ENCODE measurements around the gene CAPZB.

The CAPZB gene

DNA sequence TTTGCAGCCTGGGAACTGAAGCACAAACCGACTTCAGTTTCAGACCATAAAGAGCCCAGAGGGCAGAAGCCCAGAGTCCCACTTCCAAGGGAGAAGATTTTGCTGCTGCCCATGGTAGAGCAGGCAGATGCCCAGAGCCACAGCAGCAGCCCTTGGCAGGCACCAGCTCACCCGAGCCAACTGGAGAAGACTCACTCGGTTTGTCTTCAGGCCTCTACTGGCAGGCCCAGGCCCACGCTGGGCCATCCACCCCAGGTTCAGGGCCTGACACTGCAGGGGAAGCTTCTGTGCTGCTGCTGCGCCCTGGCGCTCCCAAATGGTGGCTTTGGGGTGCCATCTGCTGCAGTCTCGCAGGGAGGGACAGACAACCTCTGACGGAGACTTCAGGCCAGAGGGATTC is 139.9 kb downstream of the CAPZB start:
- no peak for DNase-seq (ENCODE audit: low read depth)

DNA sequence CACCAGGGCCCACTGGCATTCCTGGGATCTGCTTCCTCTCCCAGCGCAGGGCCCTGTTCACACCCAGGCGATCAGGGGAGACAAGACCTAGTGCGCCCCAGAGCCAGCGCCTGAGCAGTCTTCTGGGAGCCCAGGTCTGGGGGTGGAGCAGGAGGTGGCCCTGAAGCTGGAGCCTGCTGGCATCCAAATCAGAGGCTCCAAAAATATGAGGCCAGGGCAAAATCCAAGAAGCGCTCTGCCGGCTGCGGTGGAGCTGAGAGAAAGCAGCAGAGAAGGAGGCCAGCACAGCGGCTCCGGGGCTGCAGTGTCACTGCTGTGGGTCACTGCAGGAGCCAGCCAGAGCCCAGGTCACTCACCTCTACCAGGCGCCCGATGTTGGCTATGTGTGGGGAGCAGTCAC is 140.5 kb downstream of the CAPZB start:
- DNase-seq (ENCODE audit: low read depth) = no peak

DNA sequence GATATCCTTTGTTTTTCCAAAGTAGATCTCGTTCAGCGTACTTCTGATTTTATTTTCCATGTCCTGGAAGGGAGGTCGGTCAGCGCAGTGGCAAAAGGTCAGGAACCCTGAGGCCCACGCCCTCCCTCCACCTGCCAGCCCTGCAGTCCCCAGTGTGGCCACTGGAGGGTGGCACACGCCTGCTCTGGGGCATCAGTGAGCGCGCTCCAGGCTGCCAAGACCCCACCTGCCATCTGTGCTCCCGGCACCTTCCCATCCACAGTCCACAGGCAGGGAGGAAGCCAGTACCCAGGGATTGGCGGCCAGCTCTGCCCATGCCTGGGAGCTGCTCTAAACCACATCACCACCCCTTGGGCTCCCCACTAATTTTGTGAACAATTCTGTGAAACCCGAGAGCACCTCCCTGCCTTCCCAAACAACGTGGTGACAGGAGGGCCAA is 140.9 kb downstream of the CAPZB start:
- peak; percentile 41 for DNase-seq (ENCODE audit: low read depth)

DNA sequence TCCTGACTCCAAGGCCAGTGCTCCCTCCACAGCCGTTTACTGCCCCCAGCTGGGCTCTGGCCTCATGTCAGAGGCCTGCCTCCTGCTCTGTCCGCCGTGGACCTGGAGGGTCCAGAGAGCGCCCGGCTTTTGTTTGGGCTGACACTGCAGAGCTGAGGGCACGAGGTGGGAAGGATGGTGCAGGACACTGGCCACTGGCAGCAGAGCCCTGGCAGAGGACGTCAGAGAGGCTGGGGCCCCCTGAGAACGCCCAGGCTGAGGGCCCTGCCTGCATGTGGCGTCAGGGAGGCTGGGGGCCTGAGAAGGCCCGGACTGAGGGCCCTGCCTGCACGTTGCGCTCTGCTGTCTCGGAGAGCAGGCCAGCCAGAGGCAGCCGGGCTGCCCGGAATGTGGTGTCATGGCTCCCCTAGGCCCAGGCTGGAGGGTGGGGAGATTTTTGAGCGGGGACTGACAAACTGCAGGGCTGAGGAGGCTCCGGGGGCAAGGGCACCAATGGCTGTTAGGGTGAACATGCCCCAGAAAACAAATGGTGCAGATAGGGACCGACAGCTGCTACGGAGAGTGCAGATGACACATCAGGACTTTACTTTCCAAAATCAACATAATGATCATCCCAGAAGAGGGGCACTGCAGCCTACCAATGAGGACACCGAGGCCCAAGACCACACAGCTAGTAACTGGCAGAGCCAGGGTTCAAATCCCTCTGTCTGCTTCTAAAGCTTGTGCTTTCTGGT is 141.6 kb downstream of the CAPZB start:
- no peak for DNase-seq (ENCODE audit: low read depth)

DNA sequence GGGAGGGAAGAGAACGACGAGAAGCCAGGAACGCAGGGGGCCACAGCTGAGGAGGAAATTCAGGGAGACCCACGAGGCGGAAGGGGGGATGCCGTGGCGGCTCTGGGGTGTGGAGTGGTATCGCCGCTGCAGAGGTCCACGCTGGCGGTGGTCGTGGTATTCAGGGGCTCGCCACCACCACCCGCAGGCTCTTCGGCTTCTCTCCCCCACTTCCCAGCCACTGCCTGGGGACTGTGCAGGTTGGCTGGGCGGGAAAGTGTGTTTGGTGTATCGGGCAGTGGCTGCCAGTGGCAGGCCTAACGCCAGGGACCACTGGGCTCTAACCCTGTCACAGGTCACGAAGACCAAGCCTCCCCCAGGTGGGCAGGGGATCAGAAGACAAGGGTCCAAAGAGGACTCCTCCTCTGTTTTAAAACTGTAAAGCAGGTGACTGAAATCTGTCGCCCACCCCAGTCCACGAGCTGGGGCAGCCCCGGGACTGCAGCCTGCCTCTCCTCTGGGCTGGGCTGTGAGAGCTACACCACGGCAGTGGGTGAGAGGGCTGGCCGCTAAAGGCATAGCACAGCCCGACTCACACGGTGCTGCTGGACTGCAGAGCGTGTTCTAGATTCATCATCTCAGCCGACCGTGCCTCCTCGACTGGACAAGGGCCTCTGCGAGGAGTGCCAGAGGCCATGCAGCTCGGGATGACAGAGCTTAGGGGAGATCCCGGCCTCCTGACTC is 142.3 kb downstream of the CAPZB start:
- DNase-seq (ENCODE audit: low read depth) = no peak

DNA sequence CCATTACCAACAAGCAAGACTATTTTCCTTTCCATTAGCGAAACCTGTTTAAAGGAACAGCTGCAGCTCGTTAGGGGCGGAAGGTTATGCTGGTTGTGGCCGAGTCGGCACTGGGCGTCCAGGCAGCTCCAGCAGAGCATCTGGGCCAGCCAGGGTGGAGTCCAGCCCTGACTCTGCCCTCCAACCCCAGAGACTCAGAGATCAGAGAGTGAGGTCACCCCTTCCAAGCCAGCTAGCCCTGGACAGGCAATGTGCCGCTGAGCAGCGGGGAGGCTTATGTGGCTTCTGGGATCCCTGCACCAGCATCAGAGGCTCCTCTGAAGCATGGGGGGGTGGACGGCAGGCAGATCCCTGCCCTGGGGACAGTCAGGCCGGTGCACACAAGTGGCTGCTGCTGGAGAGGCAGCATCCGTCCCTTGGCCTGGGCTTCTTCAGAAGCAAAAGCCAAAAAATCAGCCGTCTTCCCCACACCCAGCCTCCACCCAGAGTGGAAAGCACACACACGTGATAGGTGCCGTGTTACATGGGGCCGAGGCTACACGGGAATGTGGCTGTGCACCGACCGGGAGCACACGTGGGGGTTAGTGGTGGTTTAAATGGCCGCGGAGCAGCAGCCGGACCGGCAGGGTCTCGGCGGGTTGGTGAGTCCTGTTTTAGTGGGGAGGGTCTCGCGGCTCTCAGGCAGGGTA is 143.1 kb downstream of the CAPZB start:
- no peak for DNase-seq (ENCODE audit: low read depth)

DNA sequence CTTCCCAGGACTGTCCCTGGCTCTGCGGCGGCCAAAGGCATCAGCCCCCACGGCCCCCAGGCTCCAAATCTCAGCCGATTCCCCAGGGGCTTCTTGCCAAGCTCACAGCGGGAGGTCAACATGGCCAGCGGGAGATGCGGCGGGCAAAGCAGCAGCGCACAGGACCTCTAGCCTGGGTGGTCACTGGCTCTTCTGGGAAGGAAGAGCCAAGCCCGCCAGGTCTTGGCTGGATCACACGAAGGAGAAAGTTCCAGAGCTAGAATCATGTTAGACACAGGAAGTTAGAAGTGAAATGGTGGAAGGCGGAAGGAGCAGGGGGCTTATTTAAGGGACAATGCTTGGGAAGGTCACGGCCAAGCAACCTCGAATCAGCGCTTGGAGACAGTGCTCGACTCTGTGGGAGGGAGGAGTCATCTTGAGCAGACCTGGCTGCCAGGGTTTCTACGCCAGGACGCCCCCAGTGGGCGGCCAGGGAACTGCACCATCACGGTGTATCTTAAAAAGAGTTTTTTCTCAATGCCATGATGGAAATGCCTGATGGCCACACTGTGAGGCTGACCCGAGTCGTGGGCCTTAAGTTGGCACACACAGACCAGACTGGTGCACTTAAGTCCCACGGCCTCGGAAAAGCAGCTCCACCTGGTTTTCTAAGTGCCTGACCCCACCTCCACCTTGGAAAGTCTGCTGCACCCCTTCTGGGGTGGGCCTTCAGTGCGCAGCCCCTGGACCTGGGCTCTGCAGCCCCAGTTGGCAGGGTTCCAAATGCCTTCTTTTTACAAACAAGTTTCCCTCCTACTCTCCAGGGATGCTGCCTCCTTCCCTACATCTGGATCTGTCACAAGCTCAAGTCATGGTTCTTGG is 143.9 kb downstream of the CAPZB start:
- DNase-seq (ENCODE audit: low read depth) = peak; percentile 78

DNA sequence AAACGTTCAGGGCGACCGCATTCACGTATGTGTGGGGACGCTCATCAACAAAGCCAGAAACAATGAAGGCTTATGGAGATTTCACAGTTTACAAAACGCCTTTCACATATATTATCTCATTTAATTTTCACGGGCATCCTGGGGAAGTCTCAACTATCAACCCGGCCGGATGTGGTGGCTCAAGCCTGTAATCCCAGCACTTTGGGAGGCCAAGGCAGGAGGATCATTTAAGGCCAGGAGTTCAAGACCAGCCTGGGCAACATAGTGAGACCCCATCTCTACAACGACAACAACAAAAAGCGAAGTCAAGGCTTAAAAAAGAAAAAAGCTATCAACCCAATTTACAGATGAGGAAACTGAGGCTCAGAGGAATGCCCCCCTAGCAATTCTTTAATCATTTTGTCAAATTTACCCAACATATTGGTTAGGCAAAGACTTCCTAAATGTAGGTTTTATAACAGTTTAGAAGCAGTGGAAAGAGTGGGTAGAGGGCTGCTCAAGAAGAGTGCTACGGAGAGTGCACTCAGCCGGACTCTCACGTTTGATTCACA is 144.9 kb downstream of the CAPZB start:
- DNase-seq (ENCODE audit: low read depth) = no peak

DNA sequence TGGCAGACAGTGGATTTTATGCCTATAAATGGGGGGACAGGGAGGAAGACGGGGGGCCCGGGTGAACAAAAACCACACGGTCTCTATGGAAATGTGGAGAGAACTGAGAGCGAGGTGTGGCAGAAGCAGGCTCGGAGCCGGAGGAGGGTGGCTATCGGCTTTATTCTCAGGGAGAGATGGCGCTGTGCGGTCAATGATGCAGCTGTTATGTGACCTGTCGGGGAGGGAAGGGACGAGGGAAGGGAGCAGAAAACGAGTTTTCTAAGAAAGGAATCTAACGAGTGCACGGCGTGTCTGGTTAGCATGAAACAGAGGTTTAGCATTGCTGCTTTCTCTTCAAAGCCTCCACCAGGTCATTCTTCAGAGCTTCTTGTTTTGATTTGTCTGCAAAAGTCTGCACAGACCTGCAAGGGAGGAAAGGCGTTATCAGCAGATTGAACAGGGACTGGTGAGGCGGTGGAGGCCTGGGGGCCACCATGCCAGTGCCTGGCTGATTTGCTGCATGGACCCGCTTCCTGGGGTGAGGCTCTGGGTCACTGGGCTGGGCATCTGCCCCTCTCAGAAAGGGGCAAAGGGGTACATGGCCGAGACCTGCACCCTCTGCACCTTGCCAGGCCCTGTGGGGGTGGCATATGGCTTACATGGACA is 146.0 kb downstream of the CAPZB start:
- no peak for DNase-seq (ENCODE audit: low read depth)

DNA sequence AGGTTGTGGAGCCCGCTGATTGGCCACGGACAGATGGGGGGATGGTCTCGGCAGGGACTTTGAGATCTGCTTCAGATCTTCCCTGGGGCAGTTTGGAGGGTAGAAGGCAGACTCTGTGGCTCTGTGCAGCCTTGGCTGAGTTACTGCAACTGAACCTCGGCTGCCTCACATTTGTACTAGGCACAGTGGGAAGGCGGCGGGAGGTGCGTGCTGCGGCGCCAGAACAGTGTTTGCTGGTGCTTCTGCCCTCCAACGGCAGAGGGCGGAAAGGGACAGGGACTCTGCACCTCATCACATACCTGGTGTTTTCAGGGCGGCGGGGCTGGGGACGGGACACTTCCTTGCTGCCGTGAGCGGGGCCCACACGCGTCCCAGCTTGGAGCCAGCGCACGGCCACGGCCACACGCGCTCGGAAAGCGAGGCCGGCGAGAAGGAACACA is 147.0 kb downstream of the CAPZB start:
- DNase-seq (ENCODE audit: low read depth) = no peak

DNA sequence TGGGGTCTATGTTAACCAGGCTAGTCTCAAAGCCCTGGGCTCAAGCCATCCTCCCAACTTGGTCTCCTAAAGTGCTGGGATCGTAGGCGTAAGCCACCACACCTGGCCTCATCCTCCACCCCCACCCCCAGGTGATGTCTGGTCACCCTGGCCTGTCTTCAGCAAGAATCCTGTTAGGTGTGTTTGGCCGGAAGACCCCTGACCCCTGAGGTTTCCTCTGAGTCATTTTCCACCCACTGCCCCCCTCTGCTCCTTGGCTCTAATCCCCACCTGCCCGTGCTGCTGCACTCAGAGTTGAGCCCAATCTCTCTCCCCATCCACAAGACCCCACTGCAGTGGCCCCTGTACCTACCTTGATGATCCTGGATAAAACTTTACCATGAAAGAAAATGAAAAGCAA is 148.1 kb downstream of the CAPZB start:
- no peak for DNase-seq (ENCODE audit: low read depth)

DNA sequence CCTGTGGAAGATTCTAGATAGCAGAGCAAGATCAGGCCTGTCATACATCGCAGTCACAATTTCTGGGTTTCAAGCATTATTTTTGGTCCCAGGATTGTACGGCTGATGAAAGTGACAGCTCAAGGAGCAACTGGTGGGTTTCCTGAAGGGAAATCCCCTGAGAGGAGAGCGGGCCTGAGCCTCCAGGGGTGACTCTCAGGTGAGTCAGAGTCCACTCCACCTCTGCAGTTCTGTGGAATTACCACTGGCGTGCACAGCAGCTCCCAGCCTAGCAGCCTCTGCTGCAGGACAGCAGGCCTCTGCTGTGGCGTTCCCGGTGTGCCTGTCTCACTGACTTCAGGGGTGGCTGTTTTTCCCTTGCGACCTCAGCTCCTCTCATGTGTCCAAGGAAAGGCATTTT is 148.8 kb downstream of the CAPZB start:
- peak; percentile 70 for DNase-seq (ENCODE audit: low read depth)

DNA sequence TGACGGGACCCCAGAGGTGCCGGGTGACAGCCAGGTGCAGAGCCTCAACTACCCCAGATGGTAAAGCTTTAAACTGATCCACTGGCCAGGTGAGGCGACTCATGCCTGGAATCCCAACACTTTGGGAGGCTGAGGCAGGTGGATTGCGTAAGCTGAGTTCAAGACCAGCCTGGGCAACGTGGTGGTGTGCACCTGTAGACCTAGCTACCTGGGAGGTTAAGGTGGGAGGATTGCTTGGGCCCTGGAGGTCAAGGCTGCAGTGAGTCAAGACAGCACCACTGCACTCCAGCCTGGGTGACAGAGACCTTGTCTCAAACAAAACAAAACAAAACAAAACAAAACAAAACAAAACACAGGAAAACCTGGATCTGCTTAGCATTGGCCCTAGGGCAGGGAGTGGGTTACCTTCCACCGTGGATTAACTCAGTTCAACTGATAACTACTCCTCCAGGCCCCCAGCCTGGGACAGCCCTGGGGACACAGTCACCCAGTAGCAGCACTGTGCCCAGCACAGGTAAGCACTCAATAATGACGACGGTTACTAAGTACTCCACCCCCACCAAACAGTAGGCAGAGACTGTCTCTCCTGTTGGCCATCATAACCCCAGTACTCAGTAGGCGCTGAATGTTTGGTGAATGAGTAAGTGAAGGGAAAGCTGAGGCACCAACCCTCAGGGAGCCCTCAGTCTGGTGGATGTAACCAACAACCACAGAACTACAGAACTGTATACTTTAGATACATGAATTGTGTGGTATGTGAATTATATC is 151.6 kb downstream of the CAPZB start:
- DNase-seq (ENCODE audit: low read depth) = no peak

DNA sequence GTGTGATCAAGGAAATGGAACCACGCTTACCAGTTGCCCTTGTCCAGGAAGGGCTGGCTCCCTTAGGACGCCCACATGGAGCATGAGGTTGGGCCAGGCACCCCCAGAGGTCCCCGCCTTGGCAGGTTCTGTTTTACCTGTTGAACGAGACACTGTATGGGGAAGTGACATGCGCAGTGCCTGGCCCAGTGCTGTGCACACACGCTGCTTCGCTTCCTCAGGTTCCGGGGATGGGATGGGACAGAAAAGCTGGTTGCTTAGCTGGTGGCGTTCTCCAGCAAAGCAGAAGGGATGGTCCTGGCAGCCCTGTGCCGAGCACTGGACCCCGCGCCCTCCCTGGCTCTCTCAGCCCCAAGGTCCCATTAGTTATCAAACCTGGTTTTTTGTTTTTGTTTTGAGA is 152.5 kb downstream of the CAPZB start:
- no peak for DNase-seq (ENCODE audit: low read depth)

DNA sequence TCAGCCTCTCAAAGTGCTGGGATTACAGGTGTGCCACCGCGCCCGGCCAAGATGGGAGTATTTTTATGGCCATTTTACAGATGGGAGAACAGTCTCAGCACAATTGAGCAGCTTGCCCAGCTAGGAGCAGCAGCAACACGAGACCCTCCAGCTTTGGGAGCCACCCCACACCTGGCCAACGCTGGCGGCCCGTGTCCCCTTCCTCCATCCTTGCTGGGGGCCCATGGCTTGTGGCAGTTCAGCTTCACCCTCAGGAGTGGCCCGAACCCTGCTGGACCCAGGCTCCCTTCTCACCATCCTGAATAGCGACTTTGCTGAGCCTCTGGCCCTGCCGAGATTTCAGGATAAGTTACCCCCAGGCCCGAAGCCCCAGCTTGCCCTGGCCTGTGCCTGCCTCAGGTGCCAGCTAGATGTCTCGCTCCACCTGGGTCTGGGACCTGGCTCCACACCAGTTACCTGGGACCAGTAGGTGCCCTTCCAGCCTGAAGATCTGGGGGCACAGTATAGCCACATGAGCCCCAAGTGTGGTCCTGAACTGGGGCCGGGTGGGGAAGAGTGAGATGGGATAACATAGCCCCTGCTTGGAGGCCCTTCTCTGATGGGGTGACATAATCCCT is 154.0 kb downstream of the CAPZB start:
- no peak for DNase-seq (ENCODE audit: low read depth)

DNA sequence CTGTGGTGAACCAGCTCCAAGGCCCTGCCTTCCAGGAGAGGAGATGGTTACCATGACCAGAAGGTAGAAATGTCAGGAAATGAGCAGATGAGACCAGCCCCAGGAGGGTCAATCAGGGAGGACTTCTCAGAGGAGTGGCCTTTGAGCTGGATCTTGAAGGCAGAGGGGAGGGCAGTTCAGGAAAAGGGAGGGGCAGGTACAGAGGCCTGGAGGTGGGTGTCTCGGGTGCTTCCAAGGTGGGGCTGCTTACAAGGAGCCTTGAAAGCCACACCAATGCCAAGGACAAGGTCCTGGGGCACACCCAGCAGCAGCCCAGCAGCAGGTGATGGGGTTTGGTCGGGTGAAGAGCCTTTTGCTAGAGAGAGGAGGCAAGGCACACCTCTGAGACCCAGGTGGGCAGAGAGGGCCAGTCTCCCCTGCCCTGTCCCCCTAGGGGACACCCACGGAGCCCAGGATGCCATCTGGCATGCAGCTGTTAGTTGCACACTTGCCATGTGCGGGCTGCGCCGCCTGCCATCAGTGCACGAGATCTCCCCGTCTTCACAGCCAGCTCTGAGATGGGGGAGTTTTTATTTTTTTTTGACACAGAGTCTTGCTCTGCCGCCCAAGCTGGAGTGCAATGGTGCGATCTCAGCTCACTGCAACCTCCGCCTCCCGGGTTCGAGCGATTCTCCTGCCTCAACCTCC is 154.7 kb downstream of the CAPZB start:
- no peak for DNase-seq (ENCODE audit: low read depth)

DNA sequence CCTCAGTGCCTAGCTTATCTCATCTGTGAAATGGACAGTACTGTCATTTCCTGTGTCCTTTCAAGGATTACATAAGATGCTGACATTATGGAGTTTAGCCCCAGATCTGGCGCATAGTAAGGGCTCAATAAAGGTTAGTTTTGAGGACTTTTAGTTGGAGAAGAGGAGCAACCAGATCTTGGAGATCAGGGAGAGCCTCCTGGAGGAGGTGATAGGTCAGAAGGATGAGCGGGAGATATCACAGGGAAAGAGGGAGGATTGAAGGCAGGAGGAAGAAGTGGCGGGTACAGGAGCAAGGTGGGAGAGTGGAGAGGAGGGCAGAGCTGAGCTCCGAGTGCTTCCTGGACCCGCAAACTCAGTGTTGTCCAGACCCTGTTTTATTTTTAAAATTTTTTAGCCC is 155.7 kb downstream of the CAPZB start:
- DNase-seq (ENCODE audit: low read depth) = no peak

DNA sequence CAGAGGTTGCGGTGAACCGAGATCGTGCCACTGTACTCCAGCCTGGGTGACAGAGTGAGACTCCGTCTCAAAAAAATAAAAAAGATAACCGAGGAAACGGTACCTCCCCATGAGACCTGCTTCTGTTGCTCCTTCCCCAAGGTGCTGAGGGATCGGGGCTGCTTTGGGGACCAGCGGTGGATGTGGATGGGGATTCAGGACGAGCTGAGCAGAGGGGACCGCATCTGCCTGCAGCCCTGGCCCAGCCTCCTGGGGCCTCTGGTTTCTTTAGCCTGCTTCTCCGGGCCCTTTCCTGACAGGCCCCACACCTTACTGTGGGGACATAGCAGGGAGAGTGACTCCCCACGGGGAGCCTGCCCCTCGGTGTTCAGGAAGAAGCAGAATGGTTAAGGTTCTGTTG is 156.2 kb downstream of the CAPZB start:
- no peak for DNase-seq (ENCODE audit: low read depth)

DNA sequence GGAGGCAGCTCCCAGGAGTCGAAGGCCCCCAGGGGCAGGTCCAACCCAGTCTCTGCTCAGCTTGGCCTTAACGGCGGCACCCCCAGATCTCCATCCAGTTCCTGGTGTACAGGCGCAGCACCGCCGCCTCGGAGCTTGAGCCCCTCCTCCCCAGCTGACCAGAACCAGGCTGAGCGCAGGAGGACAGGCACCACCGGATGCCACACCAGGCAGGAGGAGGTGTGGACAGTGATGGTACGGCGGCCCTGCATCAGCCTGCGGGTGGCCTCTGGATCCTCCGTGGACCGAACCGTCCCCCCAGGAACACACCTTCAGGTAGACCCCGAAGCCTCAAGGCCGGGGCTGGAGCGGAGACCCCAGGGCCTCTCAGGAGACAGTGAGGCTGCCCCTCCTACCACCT is 156.9 kb downstream of the CAPZB start:
- DNase-seq (ENCODE audit: low read depth) = no peak

DNA sequence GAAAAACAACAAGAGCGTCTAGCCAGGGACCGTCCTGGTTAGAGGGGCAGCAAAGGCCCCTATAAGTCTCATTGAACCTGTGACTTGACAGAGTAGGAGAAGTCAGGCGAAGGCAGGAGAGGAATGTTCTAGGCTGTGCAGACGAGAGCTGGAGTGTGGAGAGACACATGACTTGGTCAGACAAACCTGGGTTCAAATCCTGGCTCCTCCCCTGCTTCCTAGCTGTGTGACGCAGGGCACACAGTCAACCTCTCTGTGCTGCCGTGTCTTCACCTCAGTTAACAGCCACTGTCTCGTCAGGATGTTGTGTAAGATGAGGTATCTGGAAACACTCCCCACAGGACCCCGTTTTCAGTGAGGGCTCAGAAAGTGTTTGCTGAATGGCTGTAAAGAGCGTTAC is 157.6 kb downstream of the CAPZB start:
- DNase-seq (ENCODE audit: low read depth) = no peak
